GM12878 (cell line): ENCODE data around the gene RPL10A.

Source experiments
- BCL11A ChIP-seq: IDR thresholded peaks from 2 replicates; pipeline ENCODE4 v1.6.1; 2011; ENCODE audit warnings: low read depth, low read length
- CTCF ChIP-seq, 3 experiments: IDR thresholded peaks in 2 of 3; conservative IDR thresholded peaks in 1 of 3; 2 replicates each; pipeline ENCODE4 v1.5.1; 2011; ENCODE audit warnings: low read depth in 3 of 3, low read length in 3 of 3, mild to moderate bottlenecking in 3 of 3, control low read depth in 2 of 3, moderate library complexity in 2 of 3, inconsistent platforms in 1 of 3, mixed read lengths in 1 of 3; ENCODE audit not compliant: control insufficient read depth in 2 of 3, insufficient read depth in 1 of 3; ENCODE audit errors: extremely low read depth in 1 of 3
- HDAC2 ChIP-seq: fragments of 200-600 bp; sonication (generic); IDR thresholded peaks from 2 replicates; pipeline ENCODE4 v1.6.1; 2017
- NFYA ChIP-seq: IDR thresholded peaks from 2 replicates; pipeline ENCODE4 v1.6.1; 2011; ENCODE audit warnings: low read depth, mild to moderate bottlenecking, low read length, improper control_type of control experiment, borderline replicate concordance
- NR2F1 ChIP-seq: fragments of 450-650 bp; conservative IDR thresholded peaks from 2 replicates; pipeline ENCODE4 v1.6.1; 2017; ENCODE audit warnings: mild to moderate bottlenecking
- POLR2A ChIP-seq: IDR thresholded peaks from 2 replicates; pipeline ENCODE4 v1.6.1; 2011; ENCODE audit warnings: low read depth, mild to moderate bottlenecking, low read length
- RCOR1 ChIP-seq: conservative IDR thresholded peaks from 2 replicates; pipeline ENCODE4 v1.6.1; 2012; ENCODE audit warnings: low read depth, low read length, improper control_type of control experiment
- TAF1 ChIP-seq: IDR thresholded peaks from 2 replicates; pipeline ENCODE4 v1.6.1; 2011; ENCODE audit warnings: mild to moderate bottlenecking, low read depth, low read length, borderline replicate concordance
- ZBTB33 ChIP-seq: fragments of 450-650 bp; IDR thresholded peaks from 2 replicates; pipeline ENCODE4 v1.6.1; 2017; ENCODE audit warnings: mild to moderate bottlenecking
- ZNF274 ChIP-seq: IDR thresholded peaks from one replicate; pipeline ENCODE4 v1.8.0; 2011; ENCODE audit not compliant: insufficient read length, insufficient read depth

- TF ChIP-seq TAF1 (no peak), BCL11A (no peak), RCOR1 (no peak), CTCF (IDR thresholded peaks at IDR 0.05 in 2 of 3, conservative IDR thresholded peaks at IDR 0.05 in 1 of 3; ENCODE audit: control insufficient read depth in 2 of 3, extremely low read depth in 1 of 3, insufficient read depth in 1 of 3, low read depth in 3 of 3, low read length in 3 of 3) (no peak), ZNF274 (no peak), NR2F1 (no peak), POLR2A (no peak), HDAC2 (no peak), ZBTB33 (no peak), NFYA (no peak)
These were observed 22.5 kb upstream of the RPL10A start for GRCh38 chr6:35445691-35446090.
